ENCODE results near the gene VEGFB.

DNA sequence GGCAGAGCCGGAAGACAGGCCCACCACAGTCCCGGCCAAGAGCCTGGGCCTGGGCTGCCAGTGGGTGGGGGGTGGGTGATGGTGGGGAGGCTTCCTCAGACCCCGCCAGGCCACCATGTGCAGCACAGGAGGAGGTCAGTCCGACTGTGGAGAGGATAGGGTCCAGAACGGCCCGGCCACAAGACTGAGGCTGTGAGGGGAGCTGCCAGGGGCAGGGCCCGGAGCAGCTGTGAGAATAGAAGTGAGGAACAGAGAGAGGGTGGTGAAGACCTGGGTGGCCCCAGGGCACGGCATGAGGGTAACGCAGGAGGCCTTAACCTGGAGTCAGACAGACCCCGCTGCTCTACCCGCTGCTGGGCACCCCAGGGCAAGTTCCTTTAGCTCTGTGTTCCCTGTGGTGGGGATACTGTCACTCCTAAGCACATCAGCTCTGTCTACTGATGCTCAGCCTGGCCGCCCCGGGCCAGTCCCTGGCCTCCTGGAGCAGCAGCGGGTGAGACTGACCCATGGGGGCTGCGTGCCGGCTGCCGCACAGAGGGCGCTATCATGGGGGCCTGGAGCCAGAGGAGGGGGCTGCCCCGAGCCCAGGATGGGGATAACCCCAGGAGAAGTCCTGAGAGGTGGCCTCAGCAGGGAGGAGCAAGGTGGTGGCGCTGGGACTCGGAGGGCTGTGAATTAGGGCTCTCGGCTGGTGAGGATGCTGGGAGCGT lies 26.1 kb upstream of the VEGFB start:
- TF ChIP-seq ZNF274 (IDR thresholded peaks at IDR 0.05; ENCODE audit: low read depth, low read length) (no peak), YY1 (IDR thresholded peaks at IDR 0.05; ENCODE audit: insufficient read depth, insufficient read length) (no peak)

Data from NT2/D1 (cell line).